Skeletal muscle tissue (tissue), 4 donors: ENCODE measurements around the gene TNF. TPM values are rescaled to one million over a fixed set of nuclear protein-coding genes. Genes with fewer than 3 reads are reported as not detected.
"Not testable (repeated sequence)": the region's sequence is repeated elsewhere in the genome, so short reads cannot be mapped to it uniquely, and the experiment has no call there.

ENCODE experiments used
- H3K27ac ChIP-seq: one replicate; pipeline ENCODE4 v1.7.0; 2013; ENCODE audit warnings: mild to moderate bottlenecking, low read depth, low read length, inconsistent platforms
- H3K27me3 ChIP-seq, 3 donors: one replicate each; pipeline ENCODE4 v1.7.0; 2013; ENCODE audit warnings: low read length in 3 of 3; ENCODE audit not compliant: control insufficient read depth in 3 of 3, insufficient read depth in 3 of 3
- H3K36me3 ChIP-seq, 3 donors: one replicate each; pipeline ENCODE4 v1.7.0; 2013; ENCODE audit warnings: low read length in 3 of 3; ENCODE audit not compliant: control insufficient read depth in 3 of 3, insufficient read depth in 3 of 3
- H3K4me1 ChIP-seq, 3 donors: one replicate each; pipeline ENCODE4 v1.7.0; 2013; ENCODE audit warnings: low read length in 3 of 3, mild to moderate bottlenecking in 3 of 3; ENCODE audit not compliant: control insufficient read depth in 3 of 3, insufficient read depth in 3 of 3
- H3K4me3 ChIP-seq, 3 donors: one replicate each; pipeline ENCODE4 v1.7.0; 2013; ENCODE audit warnings: low read length in 3 of 3
- H3K9ac ChIP-seq, 3 donors: one replicate each; pipeline ENCODE4 v1.7.0; 2013; ENCODE audit warnings: low read length in 3 of 3, mild to moderate bottlenecking in 3 of 3, moderate library complexity in 2 of 3, low read depth in 1 of 3
- H3K9me3 ChIP-seq, 3 donors: one replicate each; pipeline ENCODE4 v1.7.0; 2013; ENCODE audit warnings: low read length in 3 of 3; ENCODE audit not compliant: control insufficient read depth in 3 of 3
- total RNA-seq: library from RNA; depleted of rRNA; stranded (reverse); fragments of >200 nt; gene quantifications from one replicate; pipeline ENCODE4 v1.2.3, GENCODE V29; 2014
- donor health status: Osteomylitis.

Gene TNF
- total RNA-seq, 1 donor from 2014 or later, result not detected

- Histone ChIP-seq H3K27ac (peak within 1 kb of the TSS; percentile 96), H3K36me3 (peaks cover 26 to 31% (median 30%) of the 10 kb centered on the region in 3 donors), H3K9ac (peak within 1 kb of the TSS; percentile 97 to 99 (median 99)), H3K9me3 (no peaks in the 10 kb centered on the region), H3K27me3 (no peaks in the 10 kb centered on the region), H3K4me1 (peaks cover 33 to 52% (median 36%) of the 10 kb centered on the region in 3 donors), H3K4me3 (peak within 1 kb of the TSS; percentile 84 to 99 (median 98))
These were observed 33.5 kb upstream of the TNF start, which contains the start of gene DDX39B for GRCh38 chr6:31541658-31542521. Gene DDX39B, minus strand, starts transcription at chr6:31542003. Its CDS starts 1,471 bp downstream, at chr6:31540532.

- no peaks in the 10 kb centered on the region for H3K27me3 ChIP-seq
- H3K36me3 ChIP-seq, result peaks cover 12 to 18% (median 17%) of the 10 kb centered on the region in 3 donors
- H3K4me1 ChIP-seq, result peaks cover 40 to 61% (median 45%) of the 10 kb centered on the region in 3 donors
- no peaks in the 10 kb centered on the region for H3K9me3 ChIP-seq
- H3K27ac ChIP-seq, result no peak overlapping the region
- H3K9ac ChIP-seq, result peak overlapping the region in 2 of 3 donors; percentile 35 to 97
- H3K4me3 ChIP-seq, result no peak overlapping the region
These were observed 31.7 kb upstream of the TNF start for GRCh38 chr6:31543639-31544038.

- peaks cover 30 to 57% (median 38%) of the 10 kb centered on the region in 3 donors for H3K4me1 ChIP-seq
- no peak overlapping the region for H3K9ac ChIP-seq
- H3K27me3 ChIP-seq, result no peaks in the 10 kb centered on the region
- H3K4me3 ChIP-seq, result no peak overlapping the region
- no peak overlapping the region for H3K27ac ChIP-seq
- H3K36me3 ChIP-seq, result peaks cover 6 to 17% (median 16%) of the 10 kb centered on the region in 3 donors
- no peaks in the 10 kb centered on the region for H3K9me3 ChIP-seq
These were observed 30.7 kb upstream of the TNF start for GRCh38 chr6:31544676-31545075.

GRCh38 chr6:31545291-31545690, 30.1 kb upstream of the TNF start:
- Histone ChIP-seq H3K36me3 (peaks cover under 1 to 16% (median 14%) of the 10 kb centered on the region in 3 donors), H3K9ac (no peak overlapping the region), H3K27me3 (no peaks in the 10 kb centered on the region), H3K4me1 (peaks cover 24 to 51% (median 33%) of the 10 kb centered on the region in 3 donors), H3K4me3 (no peak overlapping the region), H3K9me3 (no peaks in the 10 kb centered on the region), H3K27ac (no peak overlapping the region)

GRCh38 chr6:31546339-31546957, 28.9 kb upstream of the TNF start, which contains the start of gene ATP6V1G2:
Gene ATP6V1G2, minus strand, starts transcription at chr6:31546608. Its CDS starts 49 bp downstream, at chr6:31546559.
- Histone ChIP-seq H3K27ac (peak within 1 kb of the TSS; percentile 87), H3K9me3 (no peaks in the 10 kb centered on the region), H3K36me3 (peaks cover 3 to 22% (median 21%) of the 10 kb centered on the region in 3 donors), H3K4me1 (peaks cover 20 to 40% (median 31%) of the 10 kb centered on the region in 3 donors), H3K9ac (peak within 1 kb of the TSS in 2 of 3 donors; percentile 69 to 83), H3K4me3 (peak within 1 kb of the TSS; percentile 58 to 82 (median 72)), H3K27me3 (no peaks in the 10 kb centered on the region)

- H3K9me3 ChIP-seq, result no peaks in the 10 kb centered on the region
- H3K36me3 ChIP-seq, result peaks cover 3 to 22% (median 21%) of the 10 kb centered on the region in 3 donors
- H3K9ac ChIP-seq, result peak within 1 kb of the TSS; percentile 69 to 83 (median 77)
- H3K27me3 ChIP-seq, result no peaks in the 10 kb centered on the region
- peaks cover 20 to 40% (median 31%) of the 10 kb centered on the region in 3 donors for H3K4me1 ChIP-seq
- peak within 1 kb of the TSS; percentile 58 to 82 (median 72) for H3K4me3 ChIP-seq
- H3K27ac ChIP-seq, result peak within 1 kb of the TSS; percentile 87
These were observed 28.2 kb upstream of the TNF start, which contains the start of gene NFKBIL1 for GRCh38 chr6:31546958-31547726. Gene NFKBIL1, plus strand, starts transcription at chr6:31547608. Its CDS starts 87 bp downstream, at chr6:31547695.

- Histone ChIP-seq H3K9me3 (no peaks in the 10 kb centered on the region), H3K4me1 (peaks cover 19 to 35% (median 29%) of the 10 kb centered on the region in 3 donors), H3K4me3 (peak overlapping the region; percentile 58 to 82 (median 72)), H3K36me3 (peaks cover 3 to 22% (median 21%) of the 10 kb centered on the region in 3 donors), H3K27me3 (no peaks in the 10 kb centered on the region), H3K27ac (peak overlapping the region; percentile 87), H3K9ac (peak overlapping the region; percentile 69 to 83 (median 77))
These were observed 27.4 kb upstream of the TNF start for GRCh38 chr6:31547727-31548543.

GRCh38 chr6:31548544-31548873, 26.9 kb upstream of the TNF start:
- peaks cover 14 to 30% (median 26%) of the 10 kb centered on the region in 3 donors for H3K4me1 ChIP-seq
- H3K27ac ChIP-seq, result peak overlapping the region; percentile 87
- H3K36me3 ChIP-seq, result peaks cover 3 to 25% (median 21%) of the 10 kb centered on the region in 3 donors
- H3K9me3 ChIP-seq, result no peaks in the 10 kb centered on the region
- H3K9ac ChIP-seq, result peak overlapping the region; percentile 69 to 83 (median 77)
- H3K4me3 ChIP-seq, result peak overlapping the region; percentile 58 to 82 (median 72)
- no peaks in the 10 kb centered on the region for H3K27me3 ChIP-seq

- H3K36me3 ChIP-seq, result peaks cover 3 to 27% (median 27%) of the 10 kb centered on the region in 3 donors
- H3K27me3 ChIP-seq, H3K27ac ChIP-seq, H3K4me3 ChIP-seq, H3K9ac ChIP-seq, H3K9me3 ChIP-seq: not testable (repeated sequence)
- peaks cover 13 to 24% (median 22%) of the 10 kb centered on the region in 3 donors for H3K4me1 ChIP-seq
These were observed 24.0 kb upstream of the TNF start for GRCh38 chr6:31551371-31551770.
